Measurements from ENCODE around the gene KNDC1. TPM values are rescaled to one million over a fixed set of nuclear protein-coding genes. Genes with fewer than 3 reads are reported as not detected.

Gene KNDC1
- total RNA-seq, 2 donors from 2014 or later = 1.5 to 10.8 TPM

GRCh38 chr10:133129071-133129858 is 30.8 kb upstream of the KNDC1 start:
- H3K9me3 ChIP-seq = no peaks in the 10 kb centered on the region
- intact Hi-C loops (cut with DNase I) = loop anchor here (10.0 kb wide), 1 partner anchor 294 kb away; no protein-coding TSS in a partner anchor
- no peak for DNase-seq (ENCODE audit: low spot score)
- TF ChIP-seq CTCF (IDR thresholded peaks at IDR 0.05) = no peak
- no peak for TF ChIP-seq POLR2AphosphoS5 (IDR thresholded peaks at IDR 0.05)
- no peak for TF ChIP-seq POLR2A (IDR thresholded peaks at IDR 0.05)
- H3K4me1 ChIP-seq (replicated peaks) = no peaks in the 10 kb centered on the region
- H3K27ac ChIP-seq = no peak overlapping the region
- H3K27me3 ChIP-seq (replicated peaks; ENCODE audit: insufficient read depth) = peaks cover 3% of the 10 kb centered on the region
- no peaks in the 10 kb centered on the region for H3K36me3 ChIP-seq
- H3K4me3 ChIP-seq = no peak overlapping the region
- 75% methylated on average over 37 of the region's 39 CpGs for WGBS

GRCh38 chr10:133129859-133130495 is 30.0 kb upstream of the KNDC1 start:
- no peaks in the 10 kb centered on the region for H3K9me3 ChIP-seq
- no peaks in the 10 kb centered on the region for H3K4me1 ChIP-seq (replicated peaks)
- intact Hi-C loops (cut with DNase I) = loop anchor here (10.0 kb wide), 1 partner anchor 295 kb away; no protein-coding TSS in a partner anchor
- H3K36me3 ChIP-seq = no peaks in the 10 kb centered on the region
- DNase-seq (ENCODE audit: low spot score) = no peak
- H3K27ac ChIP-seq = no peak overlapping the region
- peaks cover 3% of the 10 kb centered on the region for H3K27me3 ChIP-seq (replicated peaks; ENCODE audit: insufficient read depth)
- H3K4me3 ChIP-seq = no peak overlapping the region
- TF ChIP-seq POLR2A (IDR thresholded peaks at IDR 0.05) (no peak), POLR2AphosphoS5 (IDR thresholded peaks at IDR 0.05) (no peak), CTCF (IDR thresholded peaks at IDR 0.05) (no peak)
- 72% methylated on average over 20 of the region's 20 CpGs for WGBS

GRCh38 chr10:133130602-133131001 is 29.4 kb upstream of the KNDC1 start:
- H3K27ac ChIP-seq = no peak overlapping the region
- no peak overlapping the region for H3K4me3 ChIP-seq
- TF ChIP-seq CTCF (IDR thresholded peaks at IDR 0.05) = no peak
- TF ChIP-seq POLR2A (IDR thresholded peaks at IDR 0.05) = no peak
- TF ChIP-seq POLR2AphosphoS5 (IDR thresholded peaks at IDR 0.05) = no peak
- intact Hi-C loops (cut with DNase I) = no loop called here
- H3K36me3 ChIP-seq = no peaks in the 10 kb centered on the region
- WGBS = 89% methylated on average over 11 of the region's 11 CpGs
- peaks cover 3% of the 10 kb centered on the region for H3K27me3 ChIP-seq (replicated peaks; ENCODE audit: insufficient read depth)
- DNase-seq (ENCODE audit: low spot score) = no peak
- H3K4me1 ChIP-seq (replicated peaks) = no peaks in the 10 kb centered on the region
- no peaks in the 10 kb centered on the region for H3K9me3 ChIP-seq

- no peak for DNase-seq (ENCODE audit: low spot score)
- TF ChIP-seq CTCF (IDR thresholded peaks at IDR 0.05) = no peak
- Histone ChIP-seq H3K27me3 (replicated peaks; ENCODE audit: insufficient read depth) (peaks cover 3% of the 10 kb centered on the region), H3K9me3 (no peaks in the 10 kb centered on the region), H3K36me3 (no peaks in the 10 kb centered on the region), H3K4me3 (no peak overlapping the region), H3K4me1 (replicated peaks) (no peaks in the 10 kb centered on the region), H3K27ac (no peak overlapping the region)
- 56% methylated on average over 18 of the region's 18 CpGs for WGBS
- intact Hi-C loops (cut with DNase I) = no loop called here
Measured at GRCh38 chr10:133131053-133131452, 29.0 kb upstream of the KNDC1 start.
